WERI-Rb-1 (cell line): ENCODE results near the gene TMEM215.
"Not testable (repeated sequence)": the region's sequence is repeated elsewhere in the genome, so short reads cannot be mapped to it uniquely, and the experiment has no call there.

ENCODE experiments used
- DNase-seq: peaks from one replicate; pipeline ENCODE4 v3.0.0-alpha.2; 2020
- H3K27ac ChIP-seq: fragments of 250-450 bp; sonication (Bioruptor Pico); 2 replicates; pipeline ENCODE4 v1.5.1; 2020; ENCODE audit warnings: mild to moderate bottlenecking, moderate library complexity
- H3K27me3 ChIP-seq: fragments of 250-450 bp; sonication (Bioruptor Pico); 2 replicates; pipeline ENCODE4 v1.5.1; 2021; ENCODE audit warnings: mild to moderate bottlenecking, low read depth, moderate library complexity; ENCODE audit not compliant: insufficient read depth, severe bottlenecking
- H3K36me3 ChIP-seq: fragments of 250-450 bp; sonication (Bioruptor Pico); 2 replicates; pipeline ENCODE4 v1.5.1; 2020; ENCODE audit warnings: mild to moderate bottlenecking, moderate library complexity
- H3K4me3 ChIP-seq: 2 replicates; pipeline ENCODE4 v1.5.1; 2011; ENCODE audit warnings: low read depth, mild to moderate bottlenecking, control low read depth, low read length
- H3K9me3 ChIP-seq: fragments of 250-450 bp; sonication (Bioruptor Pico); 2 replicates; pipeline ENCODE4 v1.5.1; 2021; ENCODE audit warnings: mild to moderate bottlenecking, moderate library complexity; ENCODE audit not compliant: severe bottlenecking
- CTCF ChIP-seq: IDR thresholded peaks from 2 replicates; pipeline ENCODE4 v1.5.1; 2011; ENCODE audit warnings: low read depth, mild to moderate bottlenecking, control low read depth, inconsistent platforms, low read length

The TMEM215 gene

DNA sequence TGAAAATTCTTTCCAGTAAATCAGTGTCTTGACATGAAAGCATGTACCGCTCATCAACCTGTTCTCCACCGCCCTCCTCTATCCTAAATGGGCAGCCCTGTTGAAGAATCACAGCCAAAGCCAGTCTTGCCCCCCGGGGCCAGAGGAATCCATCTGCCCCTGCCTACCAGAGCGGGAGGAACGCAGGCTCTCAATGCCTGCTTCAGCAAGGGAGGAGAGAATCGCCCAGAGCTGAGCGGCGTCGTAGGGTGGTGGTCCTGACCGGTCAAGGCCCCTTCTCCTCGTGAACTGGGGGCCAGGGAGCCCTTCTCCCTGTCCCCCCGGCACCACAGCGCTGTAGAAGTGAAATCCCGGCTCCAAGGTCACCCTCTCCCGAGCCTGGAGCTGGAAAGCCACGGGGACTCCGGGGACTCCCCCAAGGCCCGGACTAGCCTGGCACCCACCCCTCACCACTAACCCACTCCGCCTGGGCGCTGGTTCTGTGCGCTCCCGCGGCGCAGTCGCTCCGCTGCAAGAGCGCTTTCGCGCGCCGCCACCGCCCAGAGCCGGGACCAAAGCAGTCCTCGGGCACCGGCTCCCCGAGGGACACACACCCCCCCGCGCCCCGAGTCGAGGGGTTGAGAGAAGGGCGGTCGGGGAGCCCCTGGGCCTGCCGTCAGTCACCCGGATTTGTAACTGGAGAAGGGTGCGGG lies 718 bp upstream of the TMEM215 start:
- Histone ChIP-seq H3K9me3 (no peaks in the 10 kb centered on the region), H3K36me3 (no peaks in the 10 kb centered on the region), H3K27ac (no peak overlapping the region), H3K4me3 (peak overlapping the region; percentile 44), H3K27me3 (peaks cover 57% of the 10 kb centered on the region)
- TF ChIP-seq CTCF = no peak
- no peak for DNase-seq

DNA sequence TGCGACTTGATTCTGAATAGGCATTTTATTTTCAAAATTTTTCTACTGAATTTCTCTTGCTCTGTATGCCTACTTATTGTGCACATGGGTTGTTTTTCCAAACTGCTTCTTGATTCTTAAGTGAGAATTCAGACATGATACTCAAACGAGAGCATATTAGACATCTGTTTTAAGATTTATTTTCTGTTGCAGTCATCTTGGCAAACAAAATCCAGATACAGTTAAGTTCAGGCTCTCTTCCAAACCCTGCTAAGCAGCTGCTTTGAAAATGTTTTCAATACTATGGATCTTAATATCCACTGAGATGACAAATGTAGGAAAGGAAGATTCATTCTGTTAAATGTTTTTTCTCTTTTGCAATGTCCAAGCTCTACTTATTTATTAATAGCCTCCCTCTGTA lies 4.5 kb downstream of the TMEM215 start:
- no peak for TF ChIP-seq CTCF
- Histone ChIP-seq H3K4me3 (no peak overlapping the region), H3K27ac (no peak overlapping the region), H3K27me3 (peaks cover 62% of the 10 kb centered on the region), H3K9me3 (no peaks in the 10 kb centered on the region), H3K36me3 (no peaks in the 10 kb centered on the region)
- no peak for DNase-seq

DNA sequence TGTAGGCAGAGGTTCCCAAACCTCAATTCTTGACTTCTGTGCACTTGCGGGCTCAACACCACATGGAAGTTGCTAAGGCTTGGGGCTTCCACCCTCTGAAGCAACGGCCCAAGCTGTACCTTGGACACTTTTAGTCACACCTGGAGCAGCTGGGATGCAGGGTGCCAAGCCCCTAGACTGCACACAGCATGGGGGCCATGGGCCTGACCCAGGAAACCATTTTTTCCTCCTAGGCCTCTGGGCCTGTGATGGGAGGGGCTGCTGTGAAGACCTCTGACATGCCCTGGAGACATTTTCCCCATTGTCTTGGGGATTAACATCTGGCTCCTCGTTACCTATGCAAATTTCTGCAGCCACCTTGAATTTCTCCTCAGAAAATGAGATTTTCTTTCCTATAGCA lies 12.7 kb downstream of the TMEM215 start:
- H3K27ac ChIP-seq, H3K4me3 ChIP-seq, H3K9me3 ChIP-seq, DNase-seq, H3K36me3 ChIP-seq: not testable (repeated sequence)
- peaks cover 11% of the 10 kb centered on the region for H3K27me3 ChIP-seq

- peaks cover 12% of the 10 kb centered on the region for H3K27me3 ChIP-seq
- no peak for DNase-seq
- H3K9me3 ChIP-seq = no peaks in the 10 kb centered on the region
- H3K27ac ChIP-seq = no peak overlapping the region
- no peak overlapping the region for H3K4me3 ChIP-seq
- H3K36me3 ChIP-seq = no peaks in the 10 kb centered on the region
- TF ChIP-seq CTCF = no peak
Measured at GRCh38 chr9:32801530-32801929, 18.2 kb downstream of the TMEM215 start.

- no peak overlapping the region for H3K4me3 ChIP-seq
- no peak for TF ChIP-seq CTCF
- DNase-seq = no peak
Measured at GRCh38 chr9:32807217-32807616, 23.9 kb downstream of the TMEM215 start.

GRCh38 chr9:32811246-32811645 lies 27.9 kb downstream of the TMEM215 start:
- Histone ChIP-seq H3K36me3 (no peaks in the 10 kb centered on the region), H3K9me3 (peaks cover 2% of the 10 kb centered on the region), H3K27me3 (peaks cover 5% of the 10 kb centered on the region), H3K27ac (no peak overlapping the region), H3K4me3 (no peak overlapping the region)
- TF ChIP-seq CTCF = no peak
- DNase-seq = peak; percentile 14

More at GRCh38 chr9:32807217-32807616, 23.9 kb downstream of the TMEM215 start:
- peaks cover 10% of the 10 kb centered on the region for H3K27me3 ChIP-seq
- H3K36me3 ChIP-seq = no peaks in the 10 kb centered on the region
- peaks cover 2% of the 10 kb centered on the region for H3K9me3 ChIP-seq
- H3K27ac ChIP-seq = no peak overlapping the region
